Effector memory CD8-positive, alpha-beta T cell (primary cell): Measurements from ENCODE around the gene SLC29A4.
"Not testable (repeated sequence)": the region's sequence is repeated elsewhere in the genome, so short reads cannot be mapped to it uniquely, and the experiment has no call there.

Experiments
- ATAC-seq: fragments of 150-1000 bp; cut with Tn5 transposase; replicated peaks from 2 replicates; pipeline ENCODE4 v1.10.0; 2021; ENCODE audit warnings: mild to moderate bottlenecking, moderate library complexity
- DNase-seq, 3 experiments: peaks; one replicate each; pipeline ENCODE4 v3.0.0; 2021
- H3K27ac Mint-ChIP-seq, 2 donors: one replicate each; pipeline ENCODE4 v1.8.0; 2022; ENCODE audit warnings: mild to moderate bottlenecking in 2 of 2, mixed read lengths in 2 of 2, moderate library complexity in 2 of 2
- H3K27me3 Mint-ChIP-seq, 2 donors: one replicate each; pipeline ENCODE4 v1.8.0; 2022; ENCODE audit warnings: mixed read lengths in 2 of 2
- H3K36me3 Mint-ChIP-seq: one replicate; pipeline ENCODE4 v1.8.0; 2022; ENCODE audit warnings: mild to moderate bottlenecking, moderate library complexity, mixed read lengths; ENCODE audit not compliant: insufficient read depth
- H3K4me1 Mint-ChIP-seq, 2 donors: one replicate each; pipeline ENCODE4 v1.8.0; 2022; ENCODE audit warnings: low read depth in 2 of 2, mixed read lengths in 2 of 2
- H3K4me3 Mint-ChIP-seq, 2 donors: one replicate each; pipeline ENCODE4 v1.8.0; 2022; ENCODE audit warnings: mild to moderate bottlenecking in 2 of 2, mixed read lengths in 2 of 2, moderate library complexity in 2 of 2
- H3K9me3 Mint-ChIP-seq, 2 donors: one replicate each; pipeline ENCODE4 v1.8.0; 2022; ENCODE audit warnings: mixed read lengths in 2 of 2

Gene SLC29A4

GRCh38 chr7:5265320-5266190 is 17.2 kb upstream of the SLC29A4 start:
- no peak overlapping the region for H3K27ac Mint-ChIP-seq
- no peak for ATAC-seq

GRCh38 chr7:5266191-5267028 is 16.3 kb upstream of the SLC29A4 start:
- H3K4me3 Mint-ChIP-seq, result no peak overlapping the region
- no peak for DNase-seq
- no peak overlapping the region for H3K27ac Mint-ChIP-seq
- ATAC-seq, result no peak
- H3K4me1 Mint-ChIP-seq, result no peaks in the 10 kb centered on the region
- no peaks in the 10 kb centered on the region for H3K9me3 Mint-ChIP-seq
- peaks cover 5% of the 10 kb centered on the region for H3K36me3 Mint-ChIP-seq
- H3K27me3 Mint-ChIP-seq, result peaks cover 13 to 36% of the 10 kb centered on the region in 2 donors

More at GRCh38 chr7:5265320-5266190, 17.2 kb upstream of the SLC29A4 start:
- no peak for DNase-seq
- no peak overlapping the region for H3K4me3 Mint-ChIP-seq
- no peaks in the 10 kb centered on the region for H3K9me3 Mint-ChIP-seq
- peaks cover 5% of the 10 kb centered on the region for H3K36me3 Mint-ChIP-seq
- H3K4me1 Mint-ChIP-seq, result no peaks in the 10 kb centered on the region
- H3K27me3 Mint-ChIP-seq, result peaks cover 13 to 30% of the 10 kb centered on the region in 2 donors

- not testable (repeated sequence) for H3K9me3 Mint-ChIP-seq, H3K36me3 Mint-ChIP-seq, DNase-seq, ATAC-seq, H3K4me1 Mint-ChIP-seq, H3K27ac Mint-ChIP-seq, H3K4me3 Mint-ChIP-seq
- peaks cover 17 to 43% of the 10 kb centered on the region in 2 donors for H3K27me3 Mint-ChIP-seq
Measured at GRCh38 chr7:5267829-5268228, 14.9 kb upstream of the SLC29A4 start.

- not testable (repeated sequence) for H3K27ac Mint-ChIP-seq, ATAC-seq
Measured at GRCh38 chr7:5269992-5270657, 12.6 kb upstream of the SLC29A4 start.

GRCh38 chr7:5270788-5271187 is 12.0 kb upstream of the SLC29A4 start:
- no peak for ATAC-seq
- peaks cover 19 to 59% of the 10 kb centered on the region in 2 donors for H3K27me3 Mint-ChIP-seq
- H3K4me1 Mint-ChIP-seq, result peaks cover 0 to 4% of the 10 kb centered on the region in 2 donors
- H3K36me3 Mint-ChIP-seq, result peaks cover 5% of the 10 kb centered on the region
- no peak for DNase-seq
- no peak overlapping the region for H3K27ac Mint-ChIP-seq
- no peak overlapping the region for H3K4me3 Mint-ChIP-seq
- H3K9me3 Mint-ChIP-seq, result no peaks in the 10 kb centered on the region

More at GRCh38 chr7:5269992-5270657, 12.6 kb upstream of the SLC29A4 start:
- peaks cover 23 to 64% of the 10 kb centered on the region in 2 donors for H3K27me3 Mint-ChIP-seq
- not testable (repeated sequence) for DNase-seq, H3K9me3 Mint-ChIP-seq, H3K4me1 Mint-ChIP-seq, H3K36me3 Mint-ChIP-seq, H3K4me3 Mint-ChIP-seq

- H3K27me3 Mint-ChIP-seq, result peaks cover 14 to 62% of the 10 kb centered on the region in 2 donors
- not testable (repeated sequence) for DNase-seq, ATAC-seq, H3K36me3 Mint-ChIP-seq, H3K27ac Mint-ChIP-seq, H3K9me3 Mint-ChIP-seq, H3K4me1 Mint-ChIP-seq, H3K4me3 Mint-ChIP-seq
Measured at GRCh38 chr7:5273831-5274405, 8.8 kb upstream of the SLC29A4 start.

- Mint-ChIP-seq H3K9me3 (no peaks in the 10 kb centered on the region), H3K36me3 (no peaks in the 10 kb centered on the region), H3K27me3 (peaks cover 10 to 58% of the 10 kb centered on the region in 2 donors), H3K4me1 (peaks cover 0 to 4% of the 10 kb centered on the region in 2 donors), H3K27ac (no peak overlapping the region), H3K4me3 (no peak overlapping the region)
- DNase-seq (no peak), ATAC-seq (no peak)
Measured at GRCh38 chr7:5274441-5274840, 8.3 kb upstream of the SLC29A4 start.

- not testable (repeated sequence) for H3K9me3 Mint-ChIP-seq, DNase-seq, H3K4me1 Mint-ChIP-seq, H3K27ac Mint-ChIP-seq, H3K4me3 Mint-ChIP-seq, ATAC-seq, H3K36me3 Mint-ChIP-seq
- peaks cover 10 to 58% of the 10 kb centered on the region in 2 donors for H3K27me3 Mint-ChIP-seq
Measured at GRCh38 chr7:5274985-5275431, 7.7 kb upstream of the SLC29A4 start.

GRCh38 chr7:5275510-5275909 is 7.2 kb upstream of the SLC29A4 start:
- H3K9me3 Mint-ChIP-seq, ATAC-seq, DNase-seq, H3K4me3 Mint-ChIP-seq, H3K36me3 Mint-ChIP-seq, H3K27ac Mint-ChIP-seq, H3K4me1 Mint-ChIP-seq: not testable (repeated sequence)
- H3K27me3 Mint-ChIP-seq, result peaks cover 10 to 56% of the 10 kb centered on the region in 2 donors

- H3K4me3 Mint-ChIP-seq, DNase-seq, H3K4me1 Mint-ChIP-seq, H3K36me3 Mint-ChIP-seq, H3K9me3 Mint-ChIP-seq, H3K27ac Mint-ChIP-seq, ATAC-seq: not testable (repeated sequence)
- peaks cover 10 to 56% of the 10 kb centered on the region in 2 donors for H3K27me3 Mint-ChIP-seq
Measured at GRCh38 chr7:5276123-5276522, 6.6 kb upstream of the SLC29A4 start.

- ATAC-seq (no peak), DNase-seq (no peak)
- Mint-ChIP-seq H3K4me3 (no peak overlapping the region), H3K27me3 (peaks cover 9 to 59% of the 10 kb centered on the region in 2 donors), H3K36me3 (no peaks in the 10 kb centered on the region), H3K4me1 (peaks cover 0 to 4% of the 10 kb centered on the region in 2 donors), H3K27ac (no peak overlapping the region), H3K9me3 (no peaks in the 10 kb centered on the region)
Measured at GRCh38 chr7:5276611-5277010, 6.1 kb upstream of the SLC29A4 start.

GRCh38 chr7:5278766-5279165 is 4.0 kb upstream of the SLC29A4 start:
- H3K36me3 Mint-ChIP-seq, result no peaks in the 10 kb centered on the region
- no peaks in the 10 kb centered on the region for H3K9me3 Mint-ChIP-seq
- ATAC-seq, result no peak
- no peak overlapping the region for H3K4me3 Mint-ChIP-seq
- peaks cover 1 to 46% of the 10 kb centered on the region in 2 donors for H3K27me3 Mint-ChIP-seq
- no peak for DNase-seq
- H3K4me1 Mint-ChIP-seq, result no peaks in the 10 kb centered on the region
- H3K27ac Mint-ChIP-seq, result no peak overlapping the region

- no peak overlapping the region for H3K4me3 Mint-ChIP-seq
- no peaks in the 10 kb centered on the region for H3K36me3 Mint-ChIP-seq
- H3K4me1 Mint-ChIP-seq, result no peaks in the 10 kb centered on the region
- no peaks in the 10 kb centered on the region for H3K9me3 Mint-ChIP-seq
- ATAC-seq, result no peak
- no peak overlapping the region for H3K27ac Mint-ChIP-seq
- no peak for DNase-seq
- H3K27me3 Mint-ChIP-seq, result peaks cover 5 to 45% of the 10 kb centered on the region in 2 donors
Measured at GRCh38 chr7:5279734-5280133, 3.0 kb upstream of the SLC29A4 start.
